PFSK-1 (cell line): ENCODE measurements around the gene MT1X.

Experiments
- FOXP2 ChIP-seq: optimal IDR thresholded peaks from 2 replicates; pipeline ENCODE3; 2011; ENCODE audit warnings: borderline replicate concordance, control low read depth, inconsistent platforms; ENCODE audit not compliant: insufficient read depth; ENCODE audit errors: extremely low read length, extremely low read depth
- POLR2AphosphoS5 ChIP-seq: IDR thresholded peaks from 2 replicates; pipeline ENCODE4 v1.6.1; 2012; ENCODE audit warnings: low read depth, mild to moderate bottlenecking, control low read depth, low read length, moderate library complexity
- SIN3A ChIP-seq: IDR thresholded peaks from 2 replicates; pipeline ENCODE4 v1.6.1; 2012; ENCODE audit warnings: mild to moderate bottlenecking, low read length, moderate library complexity, borderline replicate concordance; ENCODE audit not compliant: insufficient read depth
- TAF1 ChIP-seq: IDR thresholded peaks from 2 replicates; pipeline ENCODE4 v1.6.1; 2012; ENCODE audit warnings: low read length, control low read depth, borderline replicate concordance; ENCODE audit not compliant: insufficient read depth
- TF ChIP-seq, protein P1 (sequence below), 2 experiments: IDR thresholded peaks; 2 replicates each; pipeline versions ENCODE4 v1.6.1 to v1.8.0; 2011 to 2012; ENCODE audit warnings: low read depth in 2 of 2, low read length in 2 of 2, control low read depth in 1 of 2, inconsistent platforms in 1 of 2, mild to moderate bottlenecking in 1 of 2, moderate library complexity in 1 of 2; ENCODE audit not compliant: insufficient read depth in 1 of 2

DNA sequence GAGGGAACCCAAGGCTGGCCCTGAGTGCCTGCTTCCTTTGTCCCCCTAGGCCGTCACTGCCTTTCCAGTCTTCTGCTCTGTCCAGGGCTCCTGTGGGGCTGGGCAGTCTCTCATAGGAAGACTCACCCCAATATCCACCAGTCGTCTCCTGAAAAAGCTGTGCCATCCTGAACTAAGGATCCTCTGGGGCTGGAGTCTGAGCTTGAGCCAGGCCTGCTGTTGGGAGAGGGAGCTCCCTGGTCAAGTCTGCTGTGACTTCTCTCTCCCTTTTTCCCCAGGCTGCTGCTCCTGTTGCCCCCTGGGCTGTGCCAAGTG, 11.7 kb upstream of the MT1X start:
- no peak for TF ChIP-seq SIN3A
- TF ChIP-seq POLR2AphosphoS5: no peak
- TF ChIP-seq, protein P1, sequence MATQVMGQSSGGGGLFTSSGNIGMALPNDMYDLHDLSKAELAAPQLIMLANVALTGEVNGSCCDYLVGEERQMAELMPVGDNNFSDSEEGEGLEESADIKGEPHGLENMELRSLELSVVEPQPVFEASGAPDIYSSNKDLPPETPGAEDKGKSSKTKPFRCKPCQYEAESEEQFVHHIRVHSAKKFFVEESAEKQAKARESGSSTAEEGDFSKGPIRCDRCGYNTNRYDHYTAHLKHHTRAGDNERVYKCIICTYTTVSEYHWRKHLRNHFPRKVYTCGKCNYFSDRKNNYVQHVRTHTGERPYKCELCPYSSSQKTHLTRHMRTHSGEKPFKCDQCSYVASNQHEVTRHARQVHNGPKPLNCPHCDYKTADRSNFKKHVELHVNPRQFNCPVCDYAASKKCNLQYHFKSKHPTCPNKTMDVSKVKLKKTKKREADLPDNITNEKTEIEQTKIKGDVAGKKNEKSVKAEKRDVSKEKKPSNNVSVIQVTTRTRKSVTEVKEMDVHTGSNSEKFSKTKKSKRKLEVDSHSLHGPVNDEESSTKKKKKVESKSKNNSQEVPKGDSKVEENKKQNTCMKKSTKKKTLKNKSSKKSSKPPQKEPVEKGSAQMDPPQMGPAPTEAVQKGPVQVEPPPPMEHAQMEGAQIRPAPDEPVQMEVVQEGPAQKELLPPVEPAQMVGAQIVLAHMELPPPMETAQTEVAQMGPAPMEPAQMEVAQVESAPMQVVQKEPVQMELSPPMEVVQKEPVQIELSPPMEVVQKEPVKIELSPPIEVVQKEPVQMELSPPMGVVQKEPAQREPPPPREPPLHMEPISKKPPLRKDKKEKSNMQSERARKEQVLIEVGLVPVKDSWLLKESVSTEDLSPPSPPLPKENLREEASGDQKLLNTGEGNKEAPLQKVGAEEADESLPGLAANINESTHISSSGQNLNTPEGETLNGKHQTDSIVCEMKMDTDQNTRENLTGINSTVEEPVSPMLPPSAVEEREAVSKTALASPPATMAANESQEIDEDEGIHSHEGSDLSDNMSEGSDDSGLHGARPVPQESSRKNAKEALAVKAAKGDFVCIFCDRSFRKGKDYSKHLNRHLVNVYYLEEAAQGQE (IDR thresholded peaks at IDR 0.05; ENCODE audit: insufficient read depth in 1 of 2, low read depth in 2 of 2, low read length in 2 of 2): no peak
- TF ChIP-seq TAF1: no peak
- no peak for TF ChIP-seq FOXP2
